ENCODE measurements around the gene PRKCI. TPM values are rescaled to one million over a fixed set of nuclear protein-coding genes. Genes with fewer than 3 reads are reported as not detected.
"Not testable (repeated sequence)": the region's sequence is repeated elsewhere in the genome, so short reads cannot be mapped to it uniquely, and the experiment has no call there.

The PRKCI gene
- total RNA-seq, 1 donor from 2014 or later: 65.5 TPM

DNA sequence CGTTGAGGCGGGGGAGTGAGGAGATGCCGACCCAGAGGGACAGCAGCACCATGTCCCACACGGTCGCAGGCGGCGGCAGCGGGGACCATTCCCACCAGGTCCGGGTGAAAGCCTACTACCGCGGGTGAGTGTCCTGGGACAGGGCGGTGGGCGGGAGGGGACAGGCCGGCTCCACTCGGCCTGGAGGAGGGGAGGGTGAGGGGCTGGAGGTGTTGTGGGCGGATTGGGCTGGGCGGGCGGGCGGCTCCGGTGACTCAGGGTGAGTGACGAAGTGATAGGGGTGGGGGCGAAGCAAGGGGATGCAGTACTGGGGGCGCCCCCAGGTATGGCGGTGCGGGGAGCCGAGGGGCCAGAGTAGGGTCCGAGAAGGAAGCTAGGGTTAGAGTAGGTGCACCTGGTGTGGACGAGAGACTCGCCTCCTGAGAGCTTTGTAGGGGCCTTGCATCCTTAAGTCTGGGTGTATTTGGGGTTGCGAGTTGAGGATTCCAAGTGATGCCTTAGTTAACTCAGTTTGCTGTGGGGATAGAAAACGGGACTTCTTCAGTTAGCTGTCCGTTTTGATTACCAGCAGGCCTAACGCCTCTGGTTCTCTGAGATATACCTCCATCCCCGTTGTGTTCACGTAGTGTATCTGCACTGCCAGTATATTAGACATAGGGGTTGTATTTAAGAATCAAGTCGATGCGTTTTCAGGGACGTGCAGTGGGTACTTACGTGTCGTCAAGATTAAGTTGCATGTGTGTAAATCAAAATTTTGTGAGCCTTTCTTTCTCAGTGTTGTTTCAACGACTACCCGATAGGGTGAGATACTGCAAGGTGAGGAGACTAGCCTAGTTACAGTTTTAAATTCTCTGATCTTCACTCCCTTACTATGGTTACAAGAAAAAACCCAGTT, 670 bp downstream of the PRKCI start:
- DNase-seq (ENCODE audit: low spot score): peak; percentile 52

DNA sequence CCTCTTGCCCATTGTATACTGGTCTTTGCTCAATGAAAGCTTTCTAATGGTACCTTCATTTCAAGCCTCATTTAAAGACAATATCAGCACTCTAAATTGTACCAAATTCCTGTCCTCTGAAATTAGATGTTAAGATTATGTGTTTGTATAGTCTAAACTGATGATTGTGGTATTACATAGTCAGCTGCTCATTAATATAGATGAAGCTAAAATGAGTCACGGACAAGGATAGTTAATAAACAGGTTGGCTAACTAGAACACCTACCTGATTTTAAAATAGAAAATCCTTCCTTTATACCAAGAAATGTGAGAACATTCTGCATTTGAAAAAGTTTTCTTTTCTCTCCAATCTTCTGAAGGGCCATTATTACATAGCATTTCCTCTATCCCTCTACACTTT, 2.9 kb downstream of the PRKCI start:
- no peak for DNase-seq (ENCODE audit: low spot score)

DNA sequence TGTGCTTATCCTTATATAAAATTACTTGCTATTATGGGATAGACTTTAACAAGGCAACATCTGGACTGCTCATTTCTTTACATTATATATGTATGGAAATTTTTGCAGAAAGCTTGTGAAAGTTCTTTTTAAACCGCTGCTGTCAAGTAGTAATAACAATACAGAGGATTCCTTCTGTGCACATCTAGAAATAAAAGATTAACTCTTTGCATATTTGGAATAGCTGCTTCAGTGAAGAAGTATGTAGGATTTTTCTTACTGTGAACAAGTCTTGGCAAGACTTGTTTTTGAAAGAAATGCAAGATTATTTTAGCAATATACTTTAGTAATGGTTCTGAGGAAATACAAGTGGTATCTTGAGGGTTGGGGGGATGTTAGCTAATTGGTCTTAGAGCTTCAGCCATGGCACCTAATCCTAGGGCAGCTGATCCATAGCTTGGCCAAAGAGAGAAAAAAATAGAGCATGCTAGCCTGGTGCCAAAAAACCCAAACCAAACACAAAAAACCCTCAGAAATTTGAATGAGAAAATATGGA, 4.3 kb downstream of the PRKCI start:
- DNase-seq (ENCODE audit: low spot score): no peak

DNA sequence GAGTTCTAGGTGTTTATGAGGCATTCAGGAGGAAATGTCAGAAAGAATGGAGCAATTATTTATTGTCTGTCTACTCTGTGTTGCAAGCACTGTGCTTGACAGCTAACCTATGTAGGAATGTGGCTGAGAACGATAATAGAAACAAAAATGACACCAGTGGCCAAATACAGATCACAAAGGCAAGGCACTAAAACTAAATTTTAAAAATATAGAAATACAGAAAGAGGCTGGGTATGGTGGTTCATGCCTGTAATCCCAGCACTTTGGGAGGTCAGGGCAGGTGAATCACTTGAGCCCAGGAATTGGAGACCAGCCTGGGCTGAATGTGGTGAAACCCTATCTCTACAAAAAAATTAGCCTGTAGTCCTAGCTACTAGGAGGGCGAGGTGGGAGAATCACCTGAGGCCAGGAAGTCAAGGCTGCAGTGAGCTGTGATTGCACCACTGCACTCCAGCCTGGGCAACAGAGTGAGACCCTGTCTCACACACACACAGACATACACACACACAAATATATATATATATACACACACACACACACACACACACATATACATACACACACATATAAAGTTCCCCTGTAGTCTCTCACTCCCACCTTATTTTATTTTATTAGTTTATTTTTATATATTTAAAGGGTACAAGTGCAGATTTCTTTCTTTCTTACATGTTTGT, 6.0 kb downstream of the PRKCI start:
- DNase-seq (ENCODE audit: low spot score): no peak

DNA sequence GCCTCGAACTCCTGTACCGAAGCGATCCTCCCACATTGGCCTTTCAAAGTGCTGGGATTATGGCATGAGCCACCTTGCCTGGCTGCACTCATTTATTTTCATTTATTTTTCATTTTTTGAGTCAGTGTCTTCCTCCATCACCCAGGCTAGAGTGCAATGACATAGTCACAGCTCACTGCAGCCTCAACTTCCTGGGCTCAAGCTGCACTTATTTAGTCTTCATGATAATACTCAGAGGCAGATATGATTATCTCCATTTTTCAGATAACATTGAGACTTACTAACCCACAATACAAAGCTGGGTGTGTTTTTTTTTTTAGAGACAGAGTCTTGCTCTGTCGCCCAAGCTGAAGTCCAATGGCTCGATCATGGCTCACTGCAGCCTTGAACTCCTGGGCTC, 10.0 kb downstream of the PRKCI start:
- DNase-seq (ENCODE audit: low spot score): no peak

DNA sequence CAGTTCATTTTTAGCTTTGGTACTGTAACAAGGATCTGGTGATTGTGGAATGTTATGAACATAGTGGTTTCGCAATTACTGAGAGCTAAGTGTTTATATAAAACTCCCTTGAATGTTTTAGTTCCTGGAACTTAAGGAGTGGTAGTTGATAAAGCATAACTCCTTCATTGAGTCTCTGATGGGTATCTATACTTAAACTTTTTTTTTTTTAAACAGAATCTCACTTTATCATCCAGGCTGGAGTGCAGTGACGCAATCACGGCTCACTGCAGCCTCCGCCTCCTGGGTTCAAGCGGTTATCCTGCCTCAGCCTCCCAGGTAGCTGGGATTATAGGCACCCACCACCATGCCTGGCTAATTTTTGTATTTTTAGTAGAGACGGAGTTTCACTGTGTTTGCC, 11.3 kb downstream of the PRKCI start:
- DNase-seq (ENCODE audit: low spot score): no peak

DNA sequence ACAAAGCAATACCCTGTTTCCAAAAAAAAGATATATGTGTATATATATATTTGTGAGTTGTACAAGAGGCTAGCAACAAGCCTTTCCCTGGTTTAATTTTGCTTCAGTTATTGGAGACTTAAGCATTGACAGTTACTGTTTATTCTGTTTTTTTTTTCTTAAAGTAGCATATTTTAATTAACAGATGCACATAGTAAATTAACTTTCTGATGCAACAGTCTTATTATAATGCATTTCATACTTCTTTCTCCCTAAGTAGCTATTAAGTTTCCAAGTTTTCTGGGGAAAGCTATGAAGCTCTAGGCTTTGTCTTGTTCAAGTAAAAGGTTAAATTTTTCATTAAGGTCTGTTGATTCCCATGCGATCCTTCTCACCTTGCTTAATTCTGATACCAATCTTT, 17.9 kb downstream of the PRKCI start:
- DNase-seq (ENCODE audit: low spot score): no peak

DNA sequence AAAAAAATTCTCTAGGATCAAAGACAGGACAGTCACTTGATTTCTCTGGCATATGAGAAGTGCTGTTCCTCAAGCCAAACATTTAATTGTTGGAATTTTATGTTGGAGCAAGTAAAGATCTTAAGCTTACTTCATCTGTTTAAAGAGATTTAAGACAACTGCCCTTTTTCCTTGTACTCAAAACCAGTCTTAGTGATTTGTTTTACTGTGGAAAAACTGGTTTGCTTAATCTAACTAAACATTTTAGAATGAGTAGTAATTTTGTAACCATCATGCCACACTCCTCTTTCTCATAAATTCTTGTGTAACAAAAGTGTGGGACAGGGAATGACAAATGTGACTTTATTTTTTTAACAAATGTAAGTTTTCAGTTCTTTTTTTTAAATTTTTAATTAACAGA, 18.4 kb downstream of the PRKCI start:
- no peak for DNase-seq (ENCODE audit: low spot score)

DNA sequence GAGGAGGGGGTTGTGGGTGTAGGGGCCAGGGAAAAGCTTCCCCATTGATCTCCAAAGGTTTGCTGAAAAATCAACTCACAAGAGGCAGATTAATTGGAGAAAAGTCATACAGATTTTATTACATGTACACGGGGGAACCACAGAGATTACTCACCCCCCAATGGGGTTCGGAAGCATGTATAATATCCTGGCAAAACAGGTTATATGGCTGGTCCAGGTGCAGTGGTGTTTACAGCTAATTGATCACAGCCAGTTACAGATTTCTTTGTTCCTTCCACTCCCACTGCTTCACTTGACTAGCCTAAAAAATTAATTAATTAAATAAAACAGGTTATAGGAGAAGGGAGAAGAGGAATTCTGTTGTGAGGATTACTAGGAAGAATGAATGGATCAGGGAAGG, 22.4 kb downstream of the PRKCI start:
- DNase-seq (ENCODE audit: low spot score): no peak

DNA sequence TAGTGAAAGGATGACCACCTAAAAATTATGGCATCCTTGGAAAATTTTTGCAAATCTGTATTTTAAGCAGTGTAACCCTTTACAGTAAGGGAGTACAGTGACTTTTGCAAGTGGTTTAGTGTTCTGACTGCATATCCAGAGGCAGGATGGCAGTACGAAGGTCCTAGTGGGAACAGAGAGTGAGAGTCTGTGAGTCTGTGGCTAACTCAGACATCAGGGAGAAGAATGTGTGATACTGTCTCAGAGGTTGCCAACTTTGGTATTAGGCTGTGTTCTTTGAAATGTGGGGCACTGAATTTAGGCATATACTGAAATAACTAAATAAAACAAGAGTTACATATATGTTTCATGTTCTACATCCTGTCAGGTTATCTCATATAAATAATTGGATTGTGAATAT, 25.7 kb downstream of the PRKCI start:
- no peak for DNase-seq (ENCODE audit: low spot score)

DNA sequence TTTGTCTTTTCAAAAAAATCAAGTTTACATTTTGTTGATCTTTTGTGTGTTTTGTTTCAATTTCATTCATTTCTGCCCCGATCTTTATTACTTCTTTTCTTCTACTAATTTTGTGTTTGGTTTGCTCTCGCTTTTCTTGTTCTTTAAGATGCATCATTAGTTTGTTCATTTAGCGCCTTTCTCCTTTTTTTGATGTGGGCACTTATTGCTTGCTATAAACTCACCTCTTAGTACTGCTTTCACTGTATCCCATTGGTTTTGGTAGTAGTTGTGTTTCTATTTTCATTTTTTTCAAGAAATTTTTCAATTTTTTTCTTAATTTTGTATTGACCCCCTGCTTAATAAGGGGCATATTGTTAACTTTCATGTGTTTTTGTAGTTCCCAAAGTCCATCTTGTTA, 34.4 kb downstream of the PRKCI start:
- no peak for DNase-seq (ENCODE audit: low spot score)

DNA sequence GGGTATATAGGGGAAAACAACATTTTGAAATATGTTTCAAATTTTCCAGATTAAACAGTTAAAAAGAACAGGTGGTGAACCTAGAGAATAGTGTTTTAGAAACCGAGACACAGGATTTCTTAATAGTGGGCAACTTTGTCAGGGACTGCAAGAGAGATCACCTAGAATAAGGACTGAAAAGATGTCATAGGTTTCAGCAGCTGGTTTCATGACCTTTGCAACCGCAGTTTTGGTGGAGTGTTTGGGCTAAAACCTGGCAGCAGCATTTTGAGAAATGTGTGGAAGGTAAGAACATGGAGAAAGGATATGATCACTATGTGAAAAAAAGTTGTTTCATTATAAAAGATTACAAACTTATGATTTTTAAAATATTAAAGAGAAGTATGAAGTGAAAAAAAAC, 34.9 kb downstream of the PRKCI start:
- DNase-seq (ENCODE audit: low spot score): no peak

DNA sequence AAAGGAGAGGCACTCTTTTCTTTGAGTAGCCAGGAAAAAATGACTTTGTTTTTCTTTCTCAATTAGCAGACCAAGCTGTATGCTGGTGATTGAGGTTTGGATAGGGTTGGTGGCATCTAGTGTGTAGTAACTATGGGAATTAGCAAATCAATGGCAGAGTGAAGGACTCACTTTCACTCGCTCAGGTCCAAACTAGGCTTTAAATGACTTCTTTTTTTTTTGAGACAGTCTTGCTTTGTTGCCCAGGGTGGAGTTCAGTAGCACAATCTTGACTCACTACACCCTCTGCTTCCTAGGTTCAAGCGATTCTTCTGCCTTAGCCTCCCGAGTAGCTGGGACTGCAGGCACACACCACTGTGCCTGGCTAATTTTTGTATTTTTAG, 35.9 kb downstream of the PRKCI start:
- DNase-seq (ENCODE audit: low spot score): no peak

DNA sequence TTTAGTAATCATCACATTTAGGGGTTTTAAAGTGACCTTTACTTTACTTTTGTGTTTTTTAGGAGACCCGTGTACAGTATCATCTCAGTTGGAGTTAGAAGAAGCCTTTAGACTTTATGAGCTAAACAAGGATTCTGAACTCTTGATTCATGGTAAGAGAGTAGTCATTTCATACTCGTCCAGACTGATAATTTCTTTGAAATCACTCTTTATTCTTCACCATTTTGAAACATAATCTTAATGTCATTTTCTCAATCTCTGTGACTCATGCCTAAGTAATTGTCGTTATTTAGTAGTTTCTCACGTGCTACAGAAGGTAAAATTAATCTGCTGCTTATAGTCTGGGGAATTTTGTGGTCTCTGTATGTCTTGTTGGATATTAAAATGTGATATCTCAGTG, 37.7 kb downstream of the PRKCI start:
- no peak for DNase-seq (ENCODE audit: low spot score)

DNA sequence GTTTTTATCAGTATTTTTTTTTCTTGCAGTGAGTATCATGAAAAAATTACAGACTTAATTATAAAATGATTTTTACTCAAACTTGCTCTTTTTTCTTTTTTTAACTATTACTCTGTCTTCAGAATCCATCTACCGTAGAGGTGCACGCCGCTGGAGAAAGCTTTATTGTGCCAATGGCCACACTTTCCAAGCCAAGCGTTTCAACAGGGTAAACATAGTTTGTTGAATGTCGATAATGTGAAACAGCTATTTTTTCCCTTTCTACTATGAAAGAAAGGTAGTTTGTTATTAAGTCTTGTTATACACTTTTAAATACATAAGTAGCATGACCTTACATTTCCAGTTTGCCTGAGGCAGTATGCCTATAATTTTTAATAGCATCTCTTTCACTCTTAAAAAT, 45.6 kb downstream of the PRKCI start:
- no peak for DNase-seq (ENCODE audit: low spot score)

DNA sequence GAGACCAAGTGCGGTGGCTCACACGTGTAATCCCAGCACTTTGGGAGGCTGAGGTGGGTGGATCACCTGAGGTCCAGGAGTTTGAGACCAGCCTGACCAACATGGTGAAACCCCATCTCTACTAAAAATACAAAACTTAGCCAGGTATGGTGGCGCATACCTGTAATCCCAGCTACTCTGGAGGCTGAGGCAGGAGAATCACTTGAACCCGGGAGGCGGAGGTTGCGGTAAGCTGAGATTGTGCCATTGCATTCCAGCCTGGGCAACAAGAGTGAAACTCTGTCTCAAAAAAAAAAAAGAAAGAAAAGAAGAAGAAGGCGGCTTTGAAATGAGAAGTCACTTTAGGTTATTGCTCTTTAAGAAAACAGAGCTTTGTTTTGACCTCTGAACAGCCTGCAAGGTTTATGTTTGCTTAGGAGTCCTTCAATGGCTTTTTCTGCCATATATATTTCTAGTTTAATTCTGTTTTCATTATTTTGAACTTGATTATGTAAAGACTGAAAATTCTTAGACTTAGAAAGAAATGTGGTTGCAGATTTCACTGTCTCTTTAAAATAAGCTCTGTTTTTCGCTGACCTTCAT, 47.5 kb downstream of the PRKCI start:
- DNase-seq (ENCODE audit: low spot score): not testable (repeated sequence)

DNA sequence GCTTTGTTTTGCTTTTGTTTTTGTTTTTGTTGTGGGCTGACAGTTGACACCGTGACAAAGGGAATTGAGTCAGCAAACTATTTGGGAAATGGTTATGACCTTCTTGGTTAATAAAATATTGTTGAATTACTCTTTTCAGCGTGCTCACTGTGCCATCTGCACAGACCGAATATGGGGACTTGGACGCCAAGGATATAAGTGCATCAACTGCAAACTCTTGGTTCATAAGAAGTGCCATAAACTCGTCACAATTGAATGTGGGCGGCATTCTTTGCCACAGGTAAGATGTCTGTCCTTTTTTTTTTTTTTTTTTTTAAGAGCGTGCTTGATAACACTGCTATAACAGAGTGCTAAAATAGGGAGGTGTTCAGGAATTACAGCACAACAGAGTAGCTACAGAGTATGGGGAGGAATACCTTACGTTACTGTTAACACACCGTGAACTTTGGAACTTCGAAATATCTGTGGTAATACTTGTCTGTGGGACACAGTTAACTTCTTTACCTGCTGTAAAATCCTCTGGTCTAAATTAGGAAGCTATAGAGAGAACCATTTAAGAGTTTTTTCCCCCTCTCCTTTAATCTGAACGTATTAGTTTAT, 48.2 kb downstream of the PRKCI start:
- no peak for DNase-seq (ENCODE audit: low spot score)

DNA sequence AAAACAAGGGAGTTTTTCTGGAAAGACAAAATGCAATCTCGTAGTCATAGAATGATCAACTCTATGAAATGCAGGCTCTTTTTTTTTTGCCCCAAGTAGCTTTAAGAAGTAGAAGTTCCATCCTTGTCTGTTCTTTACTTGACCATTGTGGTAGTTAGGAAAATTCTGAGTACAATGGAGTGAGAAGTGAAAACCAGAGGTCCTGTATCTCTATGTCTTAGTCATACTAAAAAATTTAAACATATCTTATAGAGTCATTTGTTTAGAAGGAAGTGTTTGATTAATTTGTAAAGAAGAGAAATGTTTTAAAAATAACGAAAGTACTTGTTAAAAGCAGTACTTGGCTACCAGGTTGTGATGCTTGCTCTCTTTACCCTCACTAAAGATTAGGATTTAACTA, 52.4 kb downstream of the PRKCI start:
- no peak for DNase-seq (ENCODE audit: low spot score)

DNA sequence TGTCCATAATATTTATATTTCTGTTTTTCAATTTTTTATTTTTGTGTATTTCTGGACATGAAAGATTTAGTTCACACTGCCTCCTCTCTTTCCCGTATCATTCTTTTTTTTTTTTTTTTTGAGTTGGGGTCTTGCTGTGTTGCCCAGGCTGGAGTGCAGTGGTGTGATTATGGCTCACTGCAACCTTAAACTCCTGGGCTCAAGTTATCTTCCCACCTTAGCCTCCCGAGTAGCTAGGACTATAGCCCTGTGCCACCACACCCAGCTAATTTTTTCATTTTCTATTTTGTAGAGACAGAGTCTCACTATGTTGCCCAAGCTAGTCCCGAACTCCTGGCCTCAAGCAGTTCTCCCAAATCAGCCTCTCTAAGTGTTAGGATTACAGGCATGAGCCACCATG, 53.6 kb downstream of the PRKCI start:
- no peak for DNase-seq (ENCODE audit: low spot score)

DNA sequence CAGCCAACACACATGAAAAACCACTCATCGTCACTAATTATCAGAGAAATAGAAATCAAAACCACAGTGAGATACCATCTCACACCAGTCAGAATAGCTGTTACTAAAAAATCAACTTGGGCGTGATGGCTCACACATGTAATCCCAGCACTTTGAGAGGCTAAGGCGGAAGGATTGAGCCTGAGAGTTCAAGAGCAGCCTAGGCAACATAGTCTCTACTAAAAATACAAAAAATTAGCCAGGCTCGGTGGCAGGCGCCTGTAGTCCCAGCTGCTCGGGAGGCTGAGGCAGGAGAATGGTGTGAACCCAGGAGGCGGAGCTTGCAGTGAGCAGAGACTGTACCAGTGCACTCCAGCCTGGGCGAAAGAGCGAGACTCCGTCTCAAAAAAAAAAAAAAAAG, 55.1 kb downstream of the PRKCI start:
- not testable (repeated sequence) for DNase-seq (ENCODE audit: low spot score)

DNA sequence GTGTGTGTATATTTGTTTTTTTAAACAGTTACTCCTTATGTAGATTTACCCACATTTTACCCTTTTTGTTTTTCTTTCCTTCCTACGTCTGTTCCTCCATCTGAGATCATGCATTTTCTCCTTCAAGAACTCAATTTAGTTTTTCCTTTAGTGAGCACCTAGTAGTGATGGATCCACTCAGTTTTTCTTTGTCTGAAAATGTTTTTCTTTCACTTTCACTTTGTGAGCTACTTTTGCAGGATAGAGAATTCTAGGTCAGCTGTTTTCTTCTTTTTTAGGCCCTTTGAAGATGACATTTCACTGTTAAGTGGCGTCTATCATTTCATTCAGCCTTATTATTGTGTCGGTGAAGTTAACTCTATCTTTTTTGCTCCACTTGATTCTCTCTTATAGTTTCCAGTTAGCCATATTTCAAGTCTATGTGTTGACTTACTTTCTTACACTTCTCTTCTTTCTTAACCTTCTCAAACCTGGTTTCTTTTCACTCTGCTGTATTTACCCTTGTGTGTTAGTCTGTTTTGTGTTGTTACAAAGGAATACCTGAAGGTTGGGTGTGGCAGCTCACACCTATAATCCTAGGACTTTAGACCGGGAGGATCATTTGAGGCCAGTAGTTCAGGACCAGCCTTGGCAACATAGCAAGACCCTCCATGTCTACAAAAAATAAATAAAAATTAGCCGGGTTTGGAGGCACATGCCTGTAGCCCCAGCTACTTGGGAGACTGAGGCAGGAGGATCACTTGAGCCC, 55.8 kb downstream of the PRKCI start:
- no peak for DNase-seq (ENCODE audit: low spot score)

DNA sequence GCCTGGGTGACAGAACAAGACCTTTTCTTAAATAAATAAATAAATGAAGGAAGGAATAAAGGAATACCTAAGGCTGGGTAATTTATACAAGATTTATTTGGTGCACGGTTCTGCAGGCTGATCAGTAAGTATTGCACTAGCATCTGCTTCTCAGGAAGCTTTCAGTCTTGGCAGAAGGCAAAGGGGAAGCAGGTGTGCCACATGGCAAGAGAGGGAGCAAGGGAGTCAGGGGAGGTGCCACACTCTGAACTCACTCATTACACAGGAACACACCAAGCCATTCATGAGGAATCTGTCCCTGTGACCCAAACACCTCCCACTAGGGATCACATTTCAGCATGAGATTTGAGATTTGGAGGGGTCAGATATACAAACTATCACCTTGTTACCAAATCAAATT, 56.4 kb downstream of the PRKCI start:
- no peak for DNase-seq (ENCODE audit: low spot score)

Measured in ureter (tissue), 1 donor.